CD4-positive, alpha-beta T cell treated with Interleukin-6 for 4 hours (primary cell): Measurements from ENCODE around the gene TEN1.
"Not testable (repeated sequence)": the region's sequence is repeated elsewhere in the genome, so short reads cannot be mapped to it uniquely, and the experiment has no call there.

ENCODE experiments used
- DNase-seq: peaks from one replicate; pipeline ENCODE4 v3.0.0-alpha.2; 2020; ENCODE audit warnings: mixed read lengths

The TEN1 gene

GRCh38 chr17:75978938-75979704 lies at the start of gene TEN1, which contains the start of gene ACOX1:
TSS of gene TEN1 (plus strand) at chr17:75979240. CDS start at chr17:75986193, 6,953 bp downstream.
TSS of gene ACOX1 (minus strand) at chr17:75979166. CDS start at chr17:75979073, 93 bp downstream.
- DNase-seq, result peak; percentile 98

- no peak for DNase-seq
Measured at GRCh38 chr17:75931062-75931461, 48.0 kb upstream of the TEN1 start.

- DNase-seq, result no peak
Measured at GRCh38 chr17:75932852-75933251, 46.2 kb upstream of the TEN1 start.

GRCh38 chr17:75933808-75934207 lies 45.2 kb upstream of the TEN1 start:
- DNase-seq, result no peak

GRCh38 chr17:75937652-75938051 lies 41.4 kb upstream of the TEN1 start:
- DNase-seq, result no peak

GRCh38 chr17:75940727-75941441 lies 38.2 kb upstream of the TEN1 start, which contains the start of gene FBF1:
TSS of gene FBF1 (minus strand) at chr17:75941042. CDS start at chr17:75938149, 2,893 bp downstream.
- peak; percentile 89 for DNase-seq

GRCh38 chr17:75941442-75941819 lies 37.6 kb upstream of the TEN1 start:
- no peak for DNase-seq

GRCh38 chr17:75942473-75942872 lies 36.6 kb upstream of the TEN1 start:
- DNase-seq, result no peak

- no peak for DNase-seq
Measured at GRCh38 chr17:75943491-75943890, 35.5 kb upstream of the TEN1 start.

- DNase-seq, result no peak
Measured at GRCh38 chr17:75945211-75945610, 33.8 kb upstream of the TEN1 start.

GRCh38 chr17:75950421-75950820 lies 28.6 kb upstream of the TEN1 start:
- no peak for DNase-seq

GRCh38 chr17:75950855-75951554 lies 28.0 kb upstream of the TEN1 start:
- DNase-seq, result no peak

- no peak for DNase-seq
Measured at GRCh38 chr17:75959051-75959838, 19.8 kb upstream of the TEN1 start.

- DNase-seq, result no peak
Measured at GRCh38 chr17:75959839-75960511, 19.1 kb upstream of the TEN1 start.

GRCh38 chr17:75965468-75965867 lies 13.6 kb upstream of the TEN1 start:
- no peak for DNase-seq

GRCh38 chr17:75969044-75969443 lies 10.0 kb upstream of the TEN1 start:
- DNase-seq, result not testable (repeated sequence)

GRCh38 chr17:75970011-75970523 lies 9.0 kb upstream of the TEN1 start:
- DNase-seq, result no peak

GRCh38 chr17:75970626-75971025 lies 8.4 kb upstream of the TEN1 start:
- no peak for DNase-seq

- not testable (repeated sequence) for DNase-seq
Measured at GRCh38 chr17:75975187-75975586, 3.9 kb upstream of the TEN1 start.

- no peak for DNase-seq
Measured at GRCh38 chr17:75975757-75976174, 3.3 kb upstream of the TEN1 start.

GRCh38 chr17:75976175-75976848 lies 2.7 kb upstream of the TEN1 start:
- no peak for DNase-seq
